ENCODE data around the gene PRSS12. TPM values are rescaled to one million over a fixed set of nuclear protein-coding genes. Genes with fewer than 3 reads are reported as not detected.

The PRSS12 gene
- total RNA-seq, 1 experiment from 2014 or later = 13.8 TPM

DNA sequence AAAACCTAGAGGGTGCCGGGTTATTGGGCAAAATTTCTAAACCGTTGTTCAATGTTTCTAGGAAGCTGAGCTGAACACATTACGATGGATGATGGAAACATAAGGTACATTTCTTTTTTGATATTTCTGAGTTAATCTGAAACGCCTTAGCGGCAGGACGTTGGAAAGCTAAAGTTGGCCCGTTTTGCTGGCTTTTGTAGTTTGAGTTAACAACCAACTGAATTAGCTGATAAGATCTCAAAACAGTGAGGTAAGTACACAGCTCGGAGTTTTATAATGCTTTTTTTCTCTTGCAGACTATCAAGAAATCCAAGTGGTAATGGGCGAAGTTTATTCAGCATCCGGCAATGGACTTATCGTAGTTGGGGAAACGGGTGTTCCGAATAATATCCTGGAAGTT is 73.5 kb downstream of the PRSS12 start:
- CTCF ChIA-PET = no interaction called here
- H3K4me3 ChIP-seq (replicated peaks in 1 of 2; ENCODE audit: low read depth in 1 of 2, low read length in 2 of 2) = peak overlapping the region; percentile 70 to 98
- H3K9ac ChIP-seq (ENCODE audit: low read length) = peak overlapping the region; percentile 95
- H3K27ac ChIP-seq (ENCODE audit: low read depth, low read length) = peak overlapping the region; percentile 84
- peaks cover 18% of the 10 kb centered on the region for H3K79me2 ChIP-seq (ENCODE audit: insufficient read depth, low read length)
- intact Hi-C loops (cut with micrococcal nuclease) = no loop called here
- H3K9me2 ChIP-seq (ENCODE audit: insufficient read depth) = no peaks in the 10 kb centered on the region
- H4K20me1 ChIP-seq (ENCODE audit: insufficient read depth) = peaks cover 4% of the 10 kb centered on the region; the same call in 1 of the 2 replicates
- H3K4me2 ChIP-seq (ENCODE audit: low read length) = peak overlapping the region; percentile 95
- H3K36me3 ChIP-seq (ENCODE audit: control insufficient read depth in 1 of 2, insufficient read depth in 2 of 2, low read length in 2 of 2) = peaks cover 5 to 21% of the 10 kb centered on the region in 2 experiments; a peak in 3 of 4 replicates
- peaks cover 6 to 21% of the 10 kb centered on the region in 2 experiments; a peak in 3 of 4 replicates for H3K4me1 ChIP-seq (ENCODE audit: control insufficient read depth in 1 of 2, insufficient read depth in 2 of 2, low read length in 2 of 2)
- POLR2A ChIA-PET = no interaction called here
- ATAC-seq (no peak), DNase-seq (ENCODE audit: low read depth, low spot score) (no peak)
- H3K27me3 ChIP-seq (ENCODE audit: insufficient read depth, low read length) = no peaks in the 10 kb centered on the region
- H2AFZ ChIP-seq (ENCODE audit: low read depth, low read length, poor library complexity, severe bottlenecking) = no peak overlapping the region
- no TSS peak for BruUV-seq (replicated peaks)
- RAD21 ChIA-PET (ENCODE audit: low non-redundant PET in 1 of 2, low total read pairs in 2 of 2, uncharacterized antibody in 2 of 2, unreplicated experiment in 2 of 2) = no interaction called here
- H3K9me3 ChIP-seq (ENCODE audit: control insufficient read depth in 1 of 2, insufficient read depth in 1 of 2, low read depth in 1 of 2, low read length in 2 of 2) = no peaks in the 10 kb centered on the region
- no peak for TF ChIP-seq ELF1 (IDR thresholded peaks at IDR 0.05; ENCODE audit: borderline replicate concordance, low read depth)
- no peak for TF ChIP-seq RAD21 (IDR thresholded peaks at IDR 0.05; ENCODE audit: low read depth)
- no peak for TF ChIP-seq CEBPB (IDR thresholded peaks at IDR 0.05; ENCODE audit: low read depth)
- TF ChIP-seq TCF7L2 (IDR thresholded peaks at IDR 0.05; ENCODE audit: borderline replicate concordance, extremely low read depth, insufficient read depth, insufficient read length) = no peak
- no peak for TF ChIP-seq SIN3A (IDR thresholded peaks at IDR 0.05; ENCODE audit: low read depth)
- TF ChIP-seq, protein P1, sequence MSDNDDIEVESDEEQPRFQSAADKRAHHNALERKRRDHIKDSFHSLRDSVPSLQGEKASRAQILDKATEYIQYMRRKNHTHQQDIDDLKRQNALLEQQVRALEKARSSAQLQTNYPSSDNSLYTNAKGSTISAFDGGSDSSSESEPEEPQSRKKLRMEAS (IDR thresholded peaks at IDR 0.05) = no peak
- no peak for TF ChIP-seq JUND (IDR thresholded peaks at IDR 0.05)
- TF ChIP-seq ATF3 (IDR thresholded peaks at IDR 0.05) = no peak
- no peak for TF ChIP-seq REST (IDR thresholded peaks at IDR 0.05; ENCODE audit: low read depth)
- TF ChIP-seq POLR2A (IDR thresholded peaks at IDR 0.05; ENCODE audit: borderline replicate concordance, extremely low read depth, insufficient read depth, insufficient read length) = no peak
- no peak for TF ChIP-seq ZNF274 (IDR thresholded peaks at IDR 0.05; ENCODE audit: low read depth, low read length)
- no peak for TF ChIP-seq SP1 (IDR thresholded peaks at IDR 0.05; ENCODE audit: low read depth)
- no peak for TF ChIP-seq POLR2AphosphoS5 (IDR thresholded peaks at IDR 0.05; ENCODE audit: low read depth, low read length)
- TF ChIP-seq EZH2 (IDR thresholded peaks at IDR 0.05) = no peak
- no peak for TF ChIP-seq EZH2phosphoT487 (IDR thresholded peaks at IDR 0.05; ENCODE audit: borderline replicate concordance)
- TF ChIP-seq CBX3 (IDR thresholded peaks at IDR 0.05; ENCODE audit: low read depth) = no peak
- no peak for TF ChIP-seq SRF (IDR thresholded peaks at IDR 0.05; ENCODE audit: low read depth)
- no peak for TF ChIP-seq EGR1 (IDR thresholded peaks at IDR 0.05; ENCODE audit: low read depth)
